ENCODE results near the gene SNX13.

DNA sequence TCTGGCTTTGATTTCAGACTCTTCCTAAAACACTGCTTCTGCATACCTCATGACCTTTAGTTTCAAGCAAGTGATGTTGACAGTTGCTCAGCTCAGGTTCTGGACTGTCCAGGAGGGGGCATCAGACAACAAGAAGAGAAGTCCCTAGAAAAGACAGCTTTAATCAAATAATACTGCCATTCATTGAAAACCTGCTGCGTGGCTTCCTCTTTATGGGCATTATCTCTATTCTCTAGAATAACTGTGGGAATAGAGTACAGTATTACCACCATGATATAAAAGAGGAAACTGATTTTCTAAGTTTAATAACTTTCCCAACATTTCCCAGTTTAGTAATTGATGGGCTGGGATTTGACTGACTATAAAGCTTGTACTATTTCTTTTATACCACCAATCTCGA, 170.4 kb downstream of the SNX13 start:
- TF ChIP-seq, protein P1, sequence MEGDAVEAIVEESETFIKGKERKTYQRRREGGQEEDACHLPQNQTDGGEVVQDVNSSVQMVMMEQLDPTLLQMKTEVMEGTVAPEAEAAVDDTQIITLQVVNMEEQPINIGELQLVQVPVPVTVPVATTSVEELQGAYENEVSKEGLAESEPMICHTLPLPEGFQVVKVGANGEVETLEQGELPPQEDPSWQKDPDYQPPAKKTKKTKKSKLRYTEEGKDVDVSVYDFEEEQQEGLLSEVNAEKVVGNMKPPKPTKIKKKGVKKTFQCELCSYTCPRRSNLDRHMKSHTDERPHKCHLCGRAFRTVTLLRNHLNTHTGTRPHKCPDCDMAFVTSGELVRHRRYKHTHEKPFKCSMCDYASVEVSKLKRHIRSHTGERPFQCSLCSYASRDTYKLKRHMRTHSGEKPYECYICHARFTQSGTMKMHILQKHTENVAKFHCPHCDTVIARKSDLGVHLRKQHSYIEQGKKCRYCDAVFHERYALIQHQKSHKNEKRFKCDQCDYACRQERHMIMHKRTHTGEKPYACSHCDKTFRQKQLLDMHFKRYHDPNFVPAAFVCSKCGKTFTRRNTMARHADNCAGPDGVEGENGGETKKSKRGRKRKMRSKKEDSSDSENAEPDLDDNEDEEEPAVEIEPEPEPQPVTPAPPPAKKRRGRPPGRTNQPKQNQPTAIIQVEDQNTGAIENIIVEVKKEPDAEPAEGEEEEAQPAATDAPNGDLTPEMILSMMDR (IDR thresholded peaks at IDR 0.05 in 4 of 5, conservative IDR thresholded peaks at IDR 0.05 in 1 of 5), result peak in 3 of 5 experiments; percentile 51 to 63 (median 52)
- no peak for TF ChIP-seq POLR2A (IDR thresholded peaks at IDR 0.05)
